ENCODE measurements around the gene DISP3.

Gene DISP3

DNA sequence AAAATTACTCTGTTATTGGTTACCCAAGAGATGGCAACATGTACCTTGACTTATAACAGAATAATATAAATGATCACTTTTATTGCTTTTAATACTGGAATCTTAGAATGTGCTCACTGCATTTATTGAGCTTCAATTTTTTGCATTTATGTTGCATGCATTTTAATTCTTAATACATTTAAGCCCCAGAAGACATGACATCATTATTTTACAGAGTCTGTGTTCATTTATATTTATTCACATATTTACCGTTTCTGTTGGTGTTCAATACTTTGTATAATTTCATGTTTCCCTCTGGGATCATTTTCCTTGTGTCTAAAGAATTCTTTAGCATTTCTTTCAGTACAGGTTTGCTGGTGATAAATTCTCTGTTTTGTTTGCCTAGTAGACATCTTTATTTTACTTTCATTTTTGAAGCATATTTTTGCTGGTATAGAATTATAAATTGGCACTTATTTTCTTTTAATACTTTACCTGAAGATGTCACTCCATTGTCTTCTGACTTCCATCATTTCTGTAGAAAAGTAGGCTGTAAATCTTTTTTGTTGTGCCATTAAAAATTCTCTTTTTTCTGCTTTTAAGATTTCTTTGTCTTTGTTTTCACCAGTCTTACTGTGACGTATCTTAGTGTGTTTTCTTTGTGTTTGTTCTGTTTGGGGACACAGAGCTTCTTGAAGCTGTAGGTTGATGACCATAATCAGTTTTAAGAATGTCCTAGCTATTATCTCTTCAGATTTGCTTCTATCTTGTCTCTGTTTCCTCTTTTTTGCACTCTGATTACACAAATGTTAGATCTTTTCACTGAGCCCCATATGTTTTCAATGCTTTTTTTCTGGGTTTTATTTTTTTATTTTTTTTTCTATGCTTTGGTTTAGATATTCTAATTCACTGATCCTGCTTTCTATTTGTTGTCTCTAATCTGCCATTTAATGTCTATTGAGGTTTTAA, 26.9 kb downstream of the DISP3 start:
- H3F3A ChIP-seq (ENCODE audit: control insufficient read depth, insufficient read depth), result no peaks in the 10 kb centered on the region
- no peaks in the 10 kb centered on the region for H3K4me1 ChIP-seq (ENCODE audit: control insufficient read depth, low read length)
- H3K9me3 ChIP-seq (ENCODE audit: control insufficient read depth, insufficient read depth, low read length), result peaks cover 31% of the 10 kb centered on the region; the same call in 1 of the 2 replicates
- no peaks in the 10 kb centered on the region for H3K36me3 ChIP-seq (ENCODE audit: control insufficient read depth, low read length)
- no peaks in the 10 kb centered on the region for H3K27me3 ChIP-seq (ENCODE audit: control insufficient read depth, low read length)
- no peaks in the 10 kb centered on the region for H4K20me1 ChIP-seq (ENCODE audit: control insufficient read depth, insufficient read depth, low read depth, low read length)
- H3K4me3 ChIP-seq (ENCODE audit: low read length), result no peak overlapping the region
- no peaks in the 10 kb centered on the region for H3K9me2 ChIP-seq (replicated peaks; ENCODE audit: control insufficient read depth, low read length)
- TF ChIP-seq EZH2phosphoT487 (IDR thresholded peaks at IDR 0.05; ENCODE audit: borderline replicate concordance, low read length), result no peak
- no peak for TF ChIP-seq CTCF (IDR thresholded peaks at IDR 0.05; ENCODE audit: low read depth, low read length, poor library complexity, severe bottlenecking)
- H3K4me2 ChIP-seq (ENCODE audit: low read length), result no peak overlapping the region
- H3K79me2 ChIP-seq (ENCODE audit: control insufficient read depth, low read length), result no peaks in the 10 kb centered on the region
- no peak overlapping the region for H3K27ac ChIP-seq (ENCODE audit: low read depth, low read length)

DNA sequence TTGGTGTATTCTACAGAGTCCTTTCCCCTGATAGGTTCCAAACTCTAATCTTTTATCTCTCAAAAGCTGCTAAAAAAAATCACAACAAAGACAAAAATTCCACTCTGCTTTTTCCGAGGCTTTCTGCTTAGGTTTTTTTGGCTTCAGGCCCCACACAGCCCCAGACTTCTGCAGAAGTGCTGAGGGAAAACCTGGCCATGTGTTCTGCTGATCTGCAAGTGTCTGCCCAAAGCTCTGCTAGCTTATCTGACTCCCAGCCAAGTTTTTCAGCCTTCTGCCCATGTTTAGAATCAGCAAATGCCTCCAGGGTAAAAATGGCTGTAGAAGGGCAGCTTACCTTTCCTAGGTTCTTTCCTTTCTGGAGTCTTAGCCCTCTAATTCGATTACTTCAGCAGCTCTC, 28.4 kb downstream of the DISP3 start:
- Histone ChIP-seq H3K4me3 (ENCODE audit: low read length) (no peak overlapping the region), H3K79me2 (ENCODE audit: control insufficient read depth, low read length) (no peaks in the 10 kb centered on the region), H3K27ac (ENCODE audit: low read depth, low read length) (no peak overlapping the region), H3K9me3 (ENCODE audit: control insufficient read depth, insufficient read depth, low read length) (peaks cover 31% of the 10 kb centered on the region; the same call in 1 of the 2 replicates), H3K9me2 (replicated peaks; ENCODE audit: control insufficient read depth, low read length) (no peaks in the 10 kb centered on the region), H3K4me2 (ENCODE audit: low read length) (no peak overlapping the region), H3K36me3 (ENCODE audit: control insufficient read depth, low read length) (no peaks in the 10 kb centered on the region), H3F3A (ENCODE audit: control insufficient read depth, insufficient read depth) (no peaks in the 10 kb centered on the region), H4K20me1 (ENCODE audit: control insufficient read depth, insufficient read depth, low read depth, low read length) (no peaks in the 10 kb centered on the region), H3K4me1 (ENCODE audit: control insufficient read depth, low read length) (no peaks in the 10 kb centered on the region), H3K27me3 (ENCODE audit: control insufficient read depth, low read length) (no peaks in the 10 kb centered on the region)
- no peak for TF ChIP-seq CTCF (IDR thresholded peaks at IDR 0.05; ENCODE audit: low read depth, low read length, poor library complexity, severe bottlenecking)
- TF ChIP-seq EZH2phosphoT487 (IDR thresholded peaks at IDR 0.05; ENCODE audit: borderline replicate concordance, low read length), result no peak

- Histone ChIP-seq H3K9me2 (replicated peaks; ENCODE audit: control insufficient read depth, low read length) (no peaks in the 10 kb centered on the region), H3K4me2 (ENCODE audit: low read length) (no peak overlapping the region), H3K27me3 (ENCODE audit: control insufficient read depth, low read length) (no peaks in the 10 kb centered on the region), H4K20me1 (ENCODE audit: control insufficient read depth, insufficient read depth, low read depth, low read length) (no peaks in the 10 kb centered on the region), H3K36me3 (ENCODE audit: control insufficient read depth, low read length) (no peaks in the 10 kb centered on the region), H3K79me2 (ENCODE audit: control insufficient read depth, low read length) (no peaks in the 10 kb centered on the region), H3K27ac (ENCODE audit: low read depth, low read length) (no peak overlapping the region), H3K4me3 (ENCODE audit: low read length) (no peak overlapping the region), H3F3A (ENCODE audit: control insufficient read depth, insufficient read depth) (no peaks in the 10 kb centered on the region), H3K9me3 (ENCODE audit: control insufficient read depth, insufficient read depth, low read length) (no peaks in the 10 kb centered on the region), H3K4me1 (ENCODE audit: control insufficient read depth, low read length) (no peaks in the 10 kb centered on the region)
- TF ChIP-seq EZH2phosphoT487 (IDR thresholded peaks at IDR 0.05; ENCODE audit: borderline replicate concordance, low read length), result no peak
- no peak for TF ChIP-seq CTCF (IDR thresholded peaks at IDR 0.05; ENCODE audit: low read depth, low read length, poor library complexity, severe bottlenecking)
These were observed 34.7 kb downstream of the DISP3 start for GRCh38 chr1:11513681-11514080.

Data from DOHH2 (cell line).